Esophagus (tissue), 2 donors: ENCODE data around the gene RAMP3. TPM values are rescaled to one million over a fixed set of nuclear protein-coding genes. Genes with fewer than 3 reads are reported as not detected.

Source experiments
- H3K27ac ChIP-seq, 2 donors: one replicate each; pipeline ENCODE4 v1.5.1; 2013; ENCODE audit warnings: low read depth in 2 of 2, mild to moderate bottlenecking in 2 of 2, inconsistent platforms in 1 of 2, low read length in 1 of 2, moderate library complexity in 1 of 2
- H3K27me3 ChIP-seq, 2 donors: one replicate each; pipeline ENCODE4 v1.6.1; 2013; ENCODE audit warnings: low read length in 2 of 2, control low read depth in 1 of 2, mild to moderate bottlenecking in 1 of 2; ENCODE audit not compliant: insufficient read depth in 2 of 2, control insufficient read depth in 1 of 2
- H3K36me3 ChIP-seq, 2 donors: one replicate each; pipeline ENCODE4 v1.6.1; 2013; ENCODE audit warnings: low read length in 1 of 2; ENCODE audit not compliant: control insufficient read depth in 2 of 2, insufficient read depth in 2 of 2
- H3K4me1 ChIP-seq, 2 donors: one replicate each; pipeline ENCODE4 v1.6.1; 2013; ENCODE audit warnings: low read length in 1 of 2; ENCODE audit not compliant: control insufficient read depth in 2 of 2, insufficient read depth in 2 of 2
- H3K4me3 ChIP-seq, 2 donors: one replicate each; pipeline ENCODE4 v1.5.1; 2013; ENCODE audit warnings: low read length in 2 of 2, mild to moderate bottlenecking in 2 of 2, low read depth in 1 of 2, moderate library complexity in 1 of 2
- H3K9me3 ChIP-seq, 2 donors: one replicate each; pipeline ENCODE4 v1.6.1; 2013; ENCODE audit warnings: mild to moderate bottlenecking in 2 of 2, low read depth in 1 of 2, low read length in 1 of 2, moderate library complexity in 1 of 2; ENCODE audit not compliant: control insufficient read depth in 2 of 2, insufficient read depth in 1 of 2
- WGBS, 2 donors: extraction: QIAGEN DNeasy Blood & Tissue Kit; methylation state at CpG; one replicate each; pipeline ENCODE4 v1.1.7; 2013; 5-methylcytosine and 5-hydroxymethylcytosine counted together
- polyA plus RNA-seq, 2 donors: library from polyadenylated mRNA; stranded (reverse); fragments of 200-250 nt; gene quantifications; one replicate each; pipeline ENCODE4 v1.2.3, GENCODE V29; 2013
- donor health status: healthy with polysubstance abuse.
- donor health status: Bipolar disorder and iron deficiency.

RAMP3 gene
- polyA plus RNA-seq, 2 donors: 8.5 to 12.1 TPM

- 84 to 90% methylated on average over 21 of the region's 21 CpGs for WGBS, 2 donors
- Histone ChIP-seq H3K9me3 (no peaks in the 10 kb centered on the region), H3K27ac (no peak overlapping the region), H3K4me3 (no peak overlapping the region), H3K36me3 (no peaks in the 10 kb centered on the region), H3K4me1 (no peaks in the 10 kb centered on the region), H3K27me3 (no peaks in the 10 kb centered on the region)
Observed at GRCh38 chr7:45182856-45183710, 25.5 kb downstream of the RAMP3 start.

GRCh38 chr7:45183711-45184210 lies 26.2 kb downstream of the RAMP3 start:
- no peaks in the 10 kb centered on the region for H3K4me1 ChIP-seq
- H3K27me3 ChIP-seq: no peaks in the 10 kb centered on the region
- H3K9me3 ChIP-seq: no peaks in the 10 kb centered on the region
- 86 to 90% methylated on average over 10 of the region's 10 CpGs for WGBS, 2 donors
- H3K27ac ChIP-seq: no peak overlapping the region
- no peaks in the 10 kb centered on the region for H3K36me3 ChIP-seq
- H3K4me3 ChIP-seq: no peak overlapping the region

- no peak overlapping the region for H3K27ac ChIP-seq
- no peak overlapping the region for H3K4me3 ChIP-seq
- no peaks in the 10 kb centered on the region for H3K27me3 ChIP-seq
- H3K9me3 ChIP-seq: no peaks in the 10 kb centered on the region
- H3K4me1 ChIP-seq: no peaks in the 10 kb centered on the region
- no peaks in the 10 kb centered on the region for H3K36me3 ChIP-seq
- 81 to 86% methylated on average over 7 of the region's 7 CpGs for WGBS, 2 donors
Observed at GRCh38 chr7:45184326-45185027, 26.9 kb downstream of the RAMP3 start.

GRCh38 chr7:45185028-45185863 lies 27.7 kb downstream of the RAMP3 start:
- Histone ChIP-seq H3K27me3 (no peaks in the 10 kb centered on the region), H3K4me1 (no peaks in the 10 kb centered on the region), H3K36me3 (no peaks in the 10 kb centered on the region), H3K4me3 (no peak overlapping the region), H3K9me3 (no peaks in the 10 kb centered on the region), H3K27ac (no peak overlapping the region)
- 68 to 75% methylated on average over 7 of the region's 7 CpGs for WGBS, 2 donors

- H3K9me3 ChIP-seq: no peaks in the 10 kb centered on the region
- no peaks in the 10 kb centered on the region for H3K27me3 ChIP-seq
- WGBS, 2 donors: 87 to 89% methylated on average over 3 of the region's 3 CpGs
- no peaks in the 10 kb centered on the region for H3K4me1 ChIP-seq
- H3K27ac ChIP-seq: no peak overlapping the region
- no peaks in the 10 kb centered on the region for H3K36me3 ChIP-seq
- no peak overlapping the region for H3K4me3 ChIP-seq
Observed at GRCh38 chr7:45185864-45186250, 28.3 kb downstream of the RAMP3 start.

GRCh38 chr7:45186261-45186813 lies 28.7 kb downstream of the RAMP3 start:
- no peaks in the 10 kb centered on the region for H3K27me3 ChIP-seq
- H3K36me3 ChIP-seq: no peaks in the 10 kb centered on the region
- no peaks in the 10 kb centered on the region for H3K9me3 ChIP-seq
- WGBS, 2 donors: 87 to 89% methylated on average over 11 of the region's 11 CpGs
- no peak overlapping the region for H3K27ac ChIP-seq
- H3K4me1 ChIP-seq: no peaks in the 10 kb centered on the region
- no peak overlapping the region for H3K4me3 ChIP-seq

GRCh38 chr7:45187089-45187945 lies 29.7 kb downstream of the RAMP3 start:
- Histone ChIP-seq H3K4me1 (no peaks in the 10 kb centered on the region), H3K27ac (no peak overlapping the region), H3K36me3 (no peaks in the 10 kb centered on the region), H3K9me3 (no peaks in the 10 kb centered on the region), H3K4me3 (no peak overlapping the region), H3K27me3 (no peaks in the 10 kb centered on the region)
- 80 to 86% methylated on average over 9 of the region's 9 CpGs for WGBS, 2 donors

- no peaks in the 10 kb centered on the region for H3K27me3 ChIP-seq
- 89 to 96% methylated on average over 8 of the region's 8 CpGs for WGBS, 2 donors
- no peaks in the 10 kb centered on the region for H3K4me1 ChIP-seq
- H3K4me3 ChIP-seq: no peak overlapping the region
- no peak overlapping the region for H3K27ac ChIP-seq
- no peaks in the 10 kb centered on the region for H3K36me3 ChIP-seq
- no peaks in the 10 kb centered on the region for H3K9me3 ChIP-seq
Observed at GRCh38 chr7:45187946-45188411, 30.4 kb downstream of the RAMP3 start.
